NB4 (cell line): Measurements from ENCODE around the gene CASTOR1.

Source experiments
- CTCF ChIP-seq: IDR thresholded peaks from one replicate; pipeline ENCODE4 v1.5.1; 2012; ENCODE audit warnings: low read depth, low read length
- MAX ChIP-seq: IDR thresholded peaks from 2 replicates; pipeline ENCODE4 v1.6.1; 2011; ENCODE audit warnings: low read depth, low read length
- MYC ChIP-seq: IDR thresholded peaks from 2 replicates; pipeline ENCODE4 v1.6.1; 2011; ENCODE audit warnings: low read depth, low read length
- POLR2A ChIP-seq: IDR thresholded peaks from 2 replicates; pipeline ENCODE4 v1.6.1; 2011; ENCODE audit warnings: mild to moderate bottlenecking; ENCODE audit not compliant: insufficient read length; ENCODE audit errors: extremely low read depth

- no peak for TF ChIP-seq CTCF
- no peak for TF ChIP-seq POLR2A
- TF ChIP-seq MAX, result peak; percentile 32; the same call in 1 of the 2 replicates
- TF ChIP-seq MYC, result peak; percentile 36; the same call in 1 of the 2 replicates
Observed at GRCh38 chr22:30301995-30302809, 12.9 kb upstream of the CASTOR1 start.
